Gastrocnemius medialis (tissue), 4 donors: ENCODE results near the gene ESCO1.
"Not testable (repeated sequence)": the region's sequence is repeated elsewhere in the genome, so short reads cannot be mapped to it uniquely, and the experiment has no call there.

ENCODE experiments used
- CTCF ChIP-seq, 5 experiments: fragments of 450-650 bp in 3 of 5; fragments of 200-600 bp in 2 of 5; sonication (generic) in 2 of 5; IDR thresholded peaks in 4 of 5; conservative IDR thresholded peaks in 1 of 5; 1 replicate in 4 of 5; 2 replicates in 1 of 5; pipeline ENCODE4 v1.5.1; 2016 to 2019; ENCODE audit warnings: antibody characterized with exemption in 5 of 5, mild to moderate bottlenecking in 3 of 5, moderate library complexity in 3 of 5
- POLR2A ChIP-seq, 2 donors: fragments of 450-650 bp; IDR thresholded peaks; one replicate each; pipeline ENCODE4 v1.6.1; 2017; ENCODE audit warnings: antibody characterized with exemption in 2 of 2, mild to moderate bottlenecking in 2 of 2, moderate library complexity in 2 of 2

- TF ChIP-seq CTCF (IDR thresholded peaks at IDR 0.05 in 4 of 5, conservative IDR thresholded peaks at IDR 0.05 in 1 of 5); POLR2A (IDR thresholded peaks at IDR 0.05): not testable (repeated sequence)
These were observed 11.1 kb upstream of the ESCO1 start for GRCh38 chr18:21611401-21612124.
